Sigmoid colon (tissue), 4 donors: Measurements from ENCODE around the gene CFDP1.

Experiments used
- CTCF ChIP-seq, 4 experiments: fragments of 450-650 bp in 3 of 4; fragments of 200-600 bp in 1 of 4; IDR thresholded peaks; one replicate each; pipeline ENCODE4 v1.5.1; 2016 to 2019; ENCODE audit warnings: antibody characterized with exemption in 4 of 4, mild to moderate bottlenecking in 3 of 4, moderate library complexity in 2 of 4
- EP300 ChIP-seq, 4 donors: sonication (generic); formaldehyde crosslinking; IDR thresholded peaks; one replicate each; pipeline ENCODE4 v1.6.1; 2017; ENCODE audit warnings: antibody characterized with exemption in 4 of 4
- POLR2A ChIP-seq, 2 donors: fragments of 450-650 bp; IDR thresholded peaks; one replicate each; pipeline ENCODE4 v1.6.1; 2016; ENCODE audit warnings: antibody characterized with exemption in 2 of 2, mild to moderate bottlenecking in 2 of 2, moderate library complexity in 2 of 2
- POLR2AphosphoS5 ChIP-seq, 4 donors: sonication (generic); formaldehyde crosslinking; IDR thresholded peaks; one replicate each; pipeline ENCODE4 v1.6.1; 2017; ENCODE audit warnings: antibody characterized with exemption in 4 of 4

GRCh38 chr16:75458029-75458428 is 24.7 kb upstream of the CFDP1 start:
- TF ChIP-seq POLR2A (IDR thresholded peaks at IDR 0.05) (no peak), EP300 (IDR thresholded peaks at IDR 0.05) (no peak), POLR2AphosphoS5 (IDR thresholded peaks at IDR 0.05) (no peak), CTCF (IDR thresholded peaks at IDR 0.05) (no peak)
